ENCODE data around the gene ZDHHC17. TPM values are rescaled to one million over a fixed set of nuclear protein-coding genes. Genes with fewer than 3 reads are reported as not detected.

The ZDHHC17 gene
- total RNA-seq, 4 donors from 2014 or later: 38.6 to 60.7 (median 56.3) TPM

DNA sequence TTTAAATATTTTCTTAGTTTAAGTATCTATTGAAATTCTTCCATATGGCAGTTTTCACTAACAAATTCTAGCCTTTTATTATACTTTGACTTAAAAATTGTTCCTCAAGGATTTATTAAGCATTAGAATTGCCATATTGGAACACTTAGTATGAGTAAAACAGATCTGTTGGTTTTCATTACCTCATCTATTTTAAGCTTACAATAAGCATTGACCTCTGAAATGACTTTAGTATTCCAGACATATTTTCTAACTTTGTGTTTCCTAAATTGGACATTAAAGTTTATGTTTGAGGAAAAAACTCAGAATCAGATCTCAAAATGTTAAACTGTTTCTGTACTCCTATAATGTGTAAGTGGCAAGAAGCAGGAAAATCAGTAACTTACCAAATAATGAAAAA, 66.5 kb downstream of the ZDHHC17 start:
- TF ChIP-seq, protein P1, sequence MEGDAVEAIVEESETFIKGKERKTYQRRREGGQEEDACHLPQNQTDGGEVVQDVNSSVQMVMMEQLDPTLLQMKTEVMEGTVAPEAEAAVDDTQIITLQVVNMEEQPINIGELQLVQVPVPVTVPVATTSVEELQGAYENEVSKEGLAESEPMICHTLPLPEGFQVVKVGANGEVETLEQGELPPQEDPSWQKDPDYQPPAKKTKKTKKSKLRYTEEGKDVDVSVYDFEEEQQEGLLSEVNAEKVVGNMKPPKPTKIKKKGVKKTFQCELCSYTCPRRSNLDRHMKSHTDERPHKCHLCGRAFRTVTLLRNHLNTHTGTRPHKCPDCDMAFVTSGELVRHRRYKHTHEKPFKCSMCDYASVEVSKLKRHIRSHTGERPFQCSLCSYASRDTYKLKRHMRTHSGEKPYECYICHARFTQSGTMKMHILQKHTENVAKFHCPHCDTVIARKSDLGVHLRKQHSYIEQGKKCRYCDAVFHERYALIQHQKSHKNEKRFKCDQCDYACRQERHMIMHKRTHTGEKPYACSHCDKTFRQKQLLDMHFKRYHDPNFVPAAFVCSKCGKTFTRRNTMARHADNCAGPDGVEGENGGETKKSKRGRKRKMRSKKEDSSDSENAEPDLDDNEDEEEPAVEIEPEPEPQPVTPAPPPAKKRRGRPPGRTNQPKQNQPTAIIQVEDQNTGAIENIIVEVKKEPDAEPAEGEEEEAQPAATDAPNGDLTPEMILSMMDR (IDR thresholded peaks at IDR 0.05; ENCODE audit: low read depth): no peak

DNA sequence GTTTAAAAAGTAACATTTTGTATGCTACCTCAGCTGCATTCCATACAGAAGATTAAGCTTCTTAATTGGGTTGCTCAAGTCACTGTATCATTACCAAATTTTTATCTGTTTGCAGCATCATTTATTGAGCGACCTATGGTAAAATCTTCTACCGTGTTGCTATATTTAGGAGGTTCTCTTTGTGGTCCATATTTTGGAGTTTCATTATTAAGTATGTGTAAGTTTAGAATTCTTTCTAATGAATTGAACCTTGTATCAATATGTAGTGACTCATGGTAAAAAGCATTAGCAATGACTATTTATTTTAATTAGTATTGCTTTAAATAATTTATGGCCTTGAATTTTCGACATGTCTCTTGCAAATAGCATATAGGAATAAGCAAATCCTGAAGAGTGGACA, 72.7 kb downstream of the ZDHHC17 start:
- TF ChIP-seq, protein P1 (IDR thresholded peaks at IDR 0.05; ENCODE audit: low read depth): no peak

DNA sequence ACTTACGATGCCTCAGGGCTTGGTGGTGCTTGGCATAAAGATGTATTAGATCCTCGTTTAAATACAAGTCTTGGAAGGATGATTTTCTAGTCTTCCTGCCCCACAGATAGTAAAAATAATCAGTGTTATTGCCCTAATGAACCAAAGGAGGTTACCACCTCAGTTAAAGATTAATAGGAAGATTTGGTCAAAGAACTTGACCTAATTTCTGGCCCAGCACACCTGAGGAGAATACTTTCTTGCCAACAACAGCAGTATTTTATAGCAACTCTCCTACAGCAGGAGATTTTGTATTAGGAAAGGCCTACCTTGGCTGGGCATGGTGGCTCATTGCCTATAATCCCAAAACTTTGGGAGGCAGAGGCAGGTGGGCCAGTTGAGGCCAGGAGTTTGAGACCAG, 83.3 kb downstream of the ZDHHC17 start:
- TF ChIP-seq, protein P1 (IDR thresholded peaks at IDR 0.05; ENCODE audit: low read depth): no peak

DNA sequence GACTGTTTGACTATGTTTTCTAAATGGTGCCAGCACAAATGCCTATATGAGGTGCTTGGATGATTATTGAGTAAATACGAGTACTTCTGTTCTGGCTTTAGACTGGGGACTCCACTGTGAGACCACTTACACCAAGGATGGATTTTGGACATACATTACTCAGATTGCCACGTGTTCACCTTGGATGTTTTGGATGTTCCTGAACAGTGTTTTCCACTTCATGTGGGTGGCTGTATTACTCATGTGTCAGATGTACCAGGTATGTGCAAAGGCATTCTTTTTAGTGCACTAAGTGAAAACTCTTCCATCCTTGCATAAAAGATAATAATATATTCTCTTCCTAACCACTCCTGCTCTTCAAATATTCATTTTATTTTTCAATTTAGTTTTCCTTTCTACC, 84.2 kb downstream of the ZDHHC17 start:
- TF ChIP-seq, protein P1 (IDR thresholded peaks at IDR 0.05; ENCODE audit: low read depth): no peak

DNA sequence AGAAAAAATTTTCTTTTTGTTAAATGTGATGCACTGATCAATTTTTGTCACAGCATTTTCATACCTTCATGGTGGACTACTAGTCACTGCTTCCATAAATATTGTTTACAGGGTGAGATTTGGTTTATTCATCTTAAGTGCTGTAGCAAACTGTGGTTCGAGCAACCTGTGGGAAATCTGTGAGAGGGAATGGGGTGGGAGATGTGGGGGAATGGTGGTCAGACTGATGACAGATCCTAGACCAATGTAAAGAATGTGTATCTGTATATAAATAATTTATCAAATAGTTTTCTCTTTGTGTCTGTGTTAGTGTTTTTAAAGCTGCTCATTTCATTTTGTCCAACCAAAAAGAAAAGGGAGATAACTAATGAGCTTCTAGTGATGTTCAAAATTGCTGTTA, 88.2 kb downstream of the ZDHHC17 start:
- TF ChIP-seq, protein P1 (IDR thresholded peaks at IDR 0.05; ENCODE audit: low read depth): no peak

DNA sequence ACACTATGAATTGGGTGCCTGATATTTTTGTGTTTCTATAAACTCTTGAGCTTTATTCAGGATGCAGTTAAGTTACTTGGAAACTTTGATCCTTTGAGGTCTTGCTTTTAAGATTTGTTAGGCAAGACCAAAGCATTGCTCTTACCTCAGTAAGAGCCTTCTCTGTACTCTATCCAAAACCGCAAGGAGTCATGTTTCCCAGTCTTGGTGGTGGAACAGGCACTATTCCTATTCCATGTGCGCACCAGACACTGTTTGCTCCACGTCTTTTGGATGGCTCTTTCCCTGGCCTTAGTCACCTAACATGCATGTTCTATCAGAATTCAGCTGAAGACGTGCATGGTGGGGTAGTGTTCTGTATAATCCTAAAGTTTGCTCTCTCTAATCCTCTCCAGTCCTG, 91.4 kb downstream of the ZDHHC17 start:
- TF ChIP-seq, protein P1 (IDR thresholded peaks at IDR 0.05; ENCODE audit: low read depth): no peak

DNA sequence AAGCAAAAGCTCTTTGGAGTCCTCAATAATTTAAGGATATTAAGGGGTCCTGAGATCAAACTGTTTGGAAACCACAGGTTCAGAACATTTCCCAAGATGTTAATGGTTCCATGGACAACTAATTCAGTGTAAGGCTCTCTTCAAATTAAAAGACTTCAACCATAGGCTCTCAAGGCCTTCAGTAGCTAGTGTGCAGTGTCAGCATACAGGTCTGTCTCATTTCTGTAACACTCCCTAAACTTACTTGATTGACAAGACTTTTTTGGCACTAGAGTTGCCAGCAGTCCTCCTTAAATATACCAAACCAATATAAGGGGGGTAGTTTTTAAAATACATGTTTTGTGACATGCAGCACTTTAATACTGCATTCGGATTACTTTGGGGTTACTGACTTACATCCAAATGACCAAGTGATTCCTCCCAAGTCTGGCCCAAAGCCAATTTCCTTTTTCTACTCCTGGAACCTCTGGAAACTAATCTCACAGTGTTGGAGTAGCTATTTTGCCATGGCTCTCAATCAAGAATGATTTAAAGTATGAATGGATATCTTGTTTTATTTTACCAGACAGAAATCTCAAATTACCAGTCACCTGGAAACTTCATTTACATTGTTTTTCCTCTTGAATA, 92.2 kb downstream of the ZDHHC17 start:
- TF ChIP-seq, protein P1 (IDR thresholded peaks at IDR 0.05; ENCODE audit: low read depth): no peak
